T-helper 2 cell (primary cell): ENCODE results near the gene UBAP2L.
A peak's percentile ranks its signal among the peaks of the same experiment; 100 is the strongest.

Experiments used
- DNase-seq, 5 experiments: peaks; one replicate each; pipeline versions ENCODE4 v3.0.0 to v3.0.0-alpha.2; 2012 to 2022
- total RNA-seq, 2 donors: gene quantifications; one replicate each; lab custom pipeline; 2026; lab: John Stamatoyannopoulos, UW

Gene UBAP2L, protein sequence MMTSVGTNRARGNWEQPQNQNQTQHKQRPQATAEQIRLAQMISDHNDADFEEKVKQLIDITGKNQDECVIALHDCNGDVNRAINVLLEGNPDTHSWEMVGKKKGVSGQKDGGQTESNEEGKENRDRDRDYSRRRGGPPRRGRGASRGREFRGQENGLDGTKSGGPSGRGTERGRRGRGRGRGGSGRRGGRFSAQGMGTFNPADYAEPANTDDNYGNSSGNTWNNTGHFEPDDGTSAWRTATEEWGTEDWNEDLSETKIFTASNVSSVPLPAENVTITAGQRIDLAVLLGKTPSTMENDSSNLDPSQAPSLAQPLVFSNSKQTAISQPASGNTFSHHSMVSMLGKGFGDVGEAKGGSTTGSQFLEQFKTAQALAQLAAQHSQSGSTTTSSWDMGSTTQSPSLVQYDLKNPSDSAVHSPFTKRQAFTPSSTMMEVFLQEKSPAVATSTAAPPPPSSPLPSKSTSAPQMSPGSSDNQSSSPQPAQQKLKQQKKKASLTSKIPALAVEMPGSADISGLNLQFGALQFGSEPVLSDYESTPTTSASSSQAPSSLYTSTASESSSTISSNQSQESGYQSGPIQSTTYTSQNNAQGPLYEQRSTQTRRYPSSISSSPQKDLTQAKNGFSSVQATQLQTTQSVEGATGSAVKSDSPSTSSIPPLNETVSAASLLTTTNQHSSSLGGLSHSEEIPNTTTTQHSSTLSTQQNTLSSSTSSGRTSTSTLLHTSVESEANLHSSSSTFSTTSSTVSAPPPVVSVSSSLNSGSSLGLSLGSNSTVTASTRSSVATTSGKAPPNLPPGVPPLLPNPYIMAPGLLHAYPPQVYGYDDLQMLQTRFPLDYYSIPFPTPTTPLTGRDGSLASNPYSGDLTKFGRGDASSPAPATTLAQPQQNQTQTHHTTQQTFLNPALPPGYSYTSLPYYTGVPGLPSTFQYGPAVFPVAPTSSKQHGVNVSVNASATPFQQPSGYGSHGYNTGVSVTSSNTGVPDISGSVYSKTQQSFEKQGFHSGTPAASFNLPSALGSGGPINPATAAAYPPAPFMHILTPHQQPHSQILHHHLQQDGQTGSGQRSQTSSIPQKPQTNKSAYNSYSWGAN
- total RNA-seq: 154 to 208 reads per million in 2 donors

DNA sequence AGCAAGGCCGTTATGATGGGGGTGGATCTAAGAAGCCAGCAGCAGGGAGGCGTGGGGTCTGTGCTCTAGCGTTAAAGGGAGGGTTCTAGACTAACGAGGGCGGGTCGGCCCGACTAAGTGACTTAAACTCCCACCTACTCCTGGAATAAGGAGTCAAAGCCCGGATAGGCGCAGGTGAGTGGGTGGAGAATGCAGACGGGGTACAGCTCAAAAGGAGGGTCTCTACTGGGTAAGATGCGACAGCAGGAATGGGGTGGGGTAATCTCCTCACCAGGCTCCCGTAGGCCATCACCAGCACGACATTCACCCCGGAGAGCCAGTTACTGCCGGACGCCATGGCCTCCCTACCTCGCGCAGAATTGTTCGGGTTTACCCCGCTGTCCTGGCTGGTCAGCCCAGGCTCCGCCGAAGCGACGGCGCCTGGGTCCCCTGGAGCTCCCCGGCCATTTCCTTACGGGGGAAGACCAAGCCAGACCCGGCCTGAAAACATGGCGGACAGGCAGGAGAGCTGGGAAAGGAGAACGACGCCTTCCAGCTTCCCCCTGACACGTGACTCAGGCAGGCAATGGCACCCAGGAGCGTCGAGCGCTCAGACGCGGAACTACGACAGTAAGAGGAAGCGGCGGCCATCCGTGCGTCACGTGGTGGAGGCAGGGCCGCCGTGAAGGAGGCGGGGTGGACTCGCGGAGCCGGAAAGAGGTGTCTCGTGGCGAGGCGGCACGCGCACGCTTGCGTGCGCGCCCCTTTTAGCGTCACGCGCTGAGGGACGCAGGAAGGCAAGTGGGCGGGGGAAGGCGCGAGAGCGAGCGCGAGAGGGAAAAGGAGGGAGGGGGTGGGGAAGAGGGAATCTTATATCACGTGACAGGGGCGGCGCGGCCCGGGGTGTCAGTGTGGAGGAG lies at the start of gene UBAP2L:
TSS of gene UBAP2L (plus strand) at position 885 of the 899 bp plus-strand sequence. CDS start 4,169 bp downstream, outside the sequence.
- DNase-seq: peak; percentile 97 to 100 (median 98)

DNA sequence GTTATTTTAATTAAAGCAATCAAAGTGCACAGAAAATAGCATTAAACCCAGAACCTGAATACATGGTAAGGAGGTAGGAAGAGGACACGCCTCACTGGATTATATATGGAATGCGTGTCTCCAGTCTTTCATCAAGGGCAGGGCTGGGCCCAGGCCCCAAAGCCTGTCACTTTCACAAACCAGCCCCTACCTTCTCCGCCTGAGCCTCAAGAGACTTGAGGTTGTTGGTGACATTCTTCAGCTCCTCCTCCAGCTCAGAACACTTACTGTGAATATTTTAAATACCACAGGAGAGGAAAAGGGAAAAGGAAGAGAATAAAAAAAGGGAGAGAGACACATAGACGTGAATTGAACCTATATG lies 49.6 kb upstream of the UBAP2L start:
- no peak for DNase-seq

DNA sequence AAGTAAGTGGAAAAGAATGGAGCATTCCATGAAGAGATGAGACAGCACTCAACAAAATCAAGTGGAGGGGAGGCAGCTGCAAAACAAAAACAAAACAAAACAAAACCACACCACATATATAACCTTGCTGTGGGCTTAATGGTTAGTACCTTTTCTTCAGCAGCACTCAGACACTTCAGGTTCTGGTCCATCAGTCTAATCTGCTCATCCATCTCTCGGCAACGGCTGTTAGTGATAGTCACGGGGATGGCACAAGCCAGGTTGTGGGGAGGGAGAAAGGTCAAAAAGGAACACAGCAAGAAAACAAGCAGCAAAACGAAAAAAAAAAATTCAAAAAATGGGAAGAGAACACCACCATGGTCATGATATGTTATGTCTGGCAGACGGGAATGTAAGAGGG lies 48.9 kb upstream of the UBAP2L start:
- DNase-seq: no peak

DNA sequence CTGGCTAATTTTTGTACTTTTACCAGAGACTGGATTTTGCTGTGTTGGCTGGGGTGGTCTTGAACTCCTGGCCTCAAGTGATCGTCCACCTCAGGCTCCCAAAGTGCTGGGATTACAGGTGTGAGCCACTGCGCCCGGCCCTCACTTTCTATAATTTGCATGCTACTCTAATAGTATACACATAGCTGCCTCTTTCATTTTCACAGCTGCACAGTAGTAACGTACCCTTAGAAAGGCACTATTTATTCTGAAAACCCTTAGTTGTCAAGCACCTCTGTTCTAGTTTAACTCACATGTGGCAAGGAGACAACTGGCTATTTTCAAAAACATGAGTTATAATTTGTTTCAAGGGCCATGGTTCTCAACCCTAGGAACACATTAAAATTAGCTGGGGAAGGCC lies 46.1 kb upstream of the UBAP2L start:
- no peak for DNase-seq

DNA sequence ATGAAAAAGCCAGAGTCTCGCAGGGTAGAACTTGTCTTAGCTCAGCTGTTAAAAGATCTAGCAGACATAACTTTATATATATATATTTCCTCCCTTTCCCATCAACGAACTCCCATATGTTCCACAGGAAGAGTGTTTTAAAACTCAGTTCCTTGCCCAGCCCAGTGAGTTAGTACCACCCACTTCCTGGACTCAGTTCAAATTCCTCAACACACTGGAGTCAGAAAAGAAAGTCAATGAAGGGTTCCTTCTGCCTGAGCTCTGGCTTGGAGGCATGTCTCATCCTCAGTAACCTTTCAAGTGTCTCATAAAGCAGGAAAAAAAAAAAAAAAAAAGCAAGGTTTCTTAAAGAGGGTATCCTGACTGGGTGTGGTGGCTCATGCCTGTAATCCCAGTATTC lies 44.4 kb upstream of the UBAP2L start:
- DNase-seq: no peak

DNA sequence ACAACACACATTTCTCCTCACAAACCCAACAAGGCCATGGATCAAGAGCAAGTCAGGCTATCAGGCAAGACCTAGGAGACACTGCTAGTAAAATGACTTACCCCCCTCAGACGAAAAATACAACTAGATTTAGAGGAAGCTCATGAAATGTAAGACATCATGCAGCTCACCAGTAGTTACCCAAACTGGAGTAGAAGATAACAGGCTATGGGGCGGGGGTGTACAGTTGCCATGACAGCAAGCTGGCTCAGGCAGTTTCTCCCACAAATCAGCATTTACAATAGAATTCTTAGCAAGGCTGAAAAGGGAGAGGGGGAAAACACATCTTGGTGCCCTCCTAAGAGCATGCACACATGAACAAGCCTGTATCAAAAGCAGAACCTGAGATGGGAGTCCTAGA lies 42.7 kb upstream of the UBAP2L start:
- DNase-seq: no peak

DNA sequence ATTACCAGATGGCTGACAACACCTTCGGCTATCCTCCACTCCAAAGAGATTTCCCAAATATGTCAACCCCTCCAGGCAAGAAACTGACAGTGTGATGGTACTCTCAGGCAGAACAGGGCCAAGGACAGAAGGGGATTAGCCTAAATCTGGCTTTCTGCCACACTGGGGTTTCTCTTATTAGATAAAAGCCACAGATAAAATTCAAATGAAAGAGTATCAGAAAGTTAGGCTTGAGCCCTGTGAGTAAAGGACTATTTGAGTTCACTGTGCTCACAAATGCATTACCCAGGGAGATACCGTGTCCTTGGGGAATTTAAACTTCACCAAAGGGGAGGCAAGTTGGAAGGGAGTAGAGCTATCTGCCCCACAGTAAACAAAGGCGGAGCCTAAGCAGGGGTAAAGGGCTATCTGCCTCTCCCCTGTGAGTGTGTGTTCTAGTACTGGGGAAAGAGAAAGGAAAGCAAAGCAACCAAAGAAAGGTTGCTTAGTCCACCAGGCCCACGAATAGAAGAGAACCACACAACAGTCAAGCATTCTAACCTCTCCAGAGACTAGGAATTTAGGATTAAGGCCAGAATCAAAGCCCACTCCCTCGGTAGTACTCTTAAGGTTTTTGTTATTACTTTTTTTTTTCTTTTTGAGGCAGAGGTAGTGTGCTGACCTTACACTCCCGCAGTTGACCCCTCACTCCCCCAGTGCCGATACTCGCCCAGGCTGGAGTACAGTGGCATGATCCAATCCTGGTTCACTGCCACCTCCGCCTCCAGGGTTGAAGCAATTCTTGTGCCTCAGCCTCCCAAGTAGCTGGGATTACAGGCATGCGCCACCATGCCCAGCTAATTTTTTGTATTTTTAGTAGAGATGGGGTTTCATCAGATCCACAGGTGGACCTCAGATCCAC lies 41.6 kb upstream of the UBAP2L start:
- DNase-seq: peak in 1 of 5 experiments; percentile 36

DNA sequence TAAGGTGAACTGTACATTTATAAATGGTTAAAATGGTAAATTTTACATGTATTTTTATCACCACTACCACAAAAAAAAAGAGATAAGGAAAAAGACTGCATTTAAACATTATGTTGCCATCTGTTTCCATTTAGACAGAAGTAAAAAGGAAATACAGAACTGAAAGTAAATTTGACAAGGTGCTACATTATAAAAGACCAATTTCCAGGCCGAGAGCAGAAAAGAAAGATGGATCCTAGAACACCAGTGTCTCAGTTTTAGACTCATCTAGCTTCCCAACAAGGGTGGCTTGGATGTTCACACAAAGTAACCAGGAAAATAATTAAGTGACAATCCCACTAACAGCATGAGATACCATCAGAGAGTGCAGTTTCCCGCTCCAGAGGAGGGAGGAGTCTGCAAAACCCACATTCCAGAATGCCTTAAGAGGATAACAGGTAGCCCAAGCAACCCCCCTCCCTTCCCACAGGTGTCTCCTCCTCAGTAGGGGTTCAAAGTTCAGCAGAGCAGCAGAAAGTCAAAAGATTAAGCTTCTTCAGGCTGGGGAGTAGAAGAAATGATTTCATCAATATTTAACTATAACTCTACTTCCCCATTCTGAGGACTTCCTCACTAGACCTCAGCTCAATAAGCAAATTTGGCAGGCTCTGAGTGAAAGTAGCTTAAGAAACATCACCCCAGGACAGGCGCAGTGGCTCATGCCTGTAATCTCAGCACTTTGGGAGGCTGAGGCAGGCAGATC lies 40.6 kb upstream of the UBAP2L start:
- DNase-seq: peak in 1 of 5 experiments; percentile 32

DNA sequence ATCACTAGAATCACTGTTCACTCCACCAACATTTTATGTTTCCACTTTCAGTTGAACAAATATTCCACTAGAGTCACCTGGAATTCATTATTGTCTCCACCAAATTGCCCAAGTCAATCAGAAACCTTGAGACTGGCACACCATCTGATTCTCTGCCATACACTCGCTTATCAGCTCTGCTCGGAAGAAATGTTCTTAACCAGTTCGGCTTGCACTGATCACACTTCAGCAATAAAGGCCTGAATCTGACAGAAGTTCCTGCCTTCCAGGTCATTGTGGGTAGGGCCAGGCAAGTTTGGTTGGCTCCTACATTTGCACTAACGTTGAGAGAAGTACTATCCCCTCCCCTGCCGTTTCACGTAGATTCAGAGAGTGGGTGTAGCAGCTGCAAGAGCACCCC lies 38.8 kb upstream of the UBAP2L start:
- no peak for DNase-seq

DNA sequence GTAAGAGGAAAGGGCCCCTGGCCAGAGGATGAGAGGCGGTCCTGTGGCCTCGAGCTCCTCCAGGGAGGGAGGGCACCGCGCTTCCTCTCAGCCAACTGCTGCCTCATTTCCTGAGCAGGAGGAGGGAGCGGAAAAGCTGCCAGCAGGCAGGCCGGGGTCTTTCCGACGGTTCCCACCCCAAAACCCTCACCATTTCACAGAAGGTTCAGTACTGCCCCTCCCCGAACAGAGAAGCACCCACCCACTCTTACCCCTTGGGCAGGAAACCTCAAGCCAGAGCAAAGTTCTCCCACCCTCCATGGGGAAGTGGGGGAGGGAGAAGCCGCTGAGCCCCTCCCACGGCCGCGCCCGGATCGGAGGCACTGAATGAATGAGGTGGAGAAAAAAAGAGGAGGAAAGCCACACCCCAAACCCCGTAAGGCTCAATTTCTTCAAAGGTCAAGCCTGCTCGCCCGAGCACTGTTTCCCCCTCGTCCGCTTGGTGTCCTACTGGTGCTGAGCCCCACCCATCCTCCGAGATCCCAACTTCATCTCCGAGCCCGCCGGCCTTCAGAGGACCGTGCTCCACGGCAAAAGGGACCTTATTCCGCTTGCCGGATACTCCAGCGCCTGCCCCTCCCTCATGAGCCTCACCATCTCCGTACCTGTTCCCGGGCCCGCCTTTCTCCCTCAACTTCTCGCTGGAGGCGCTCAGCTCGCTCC lies 38.3 kb upstream of the UBAP2L start:
- peak; percentile 37 to 93 (median 68) for DNase-seq

DNA sequence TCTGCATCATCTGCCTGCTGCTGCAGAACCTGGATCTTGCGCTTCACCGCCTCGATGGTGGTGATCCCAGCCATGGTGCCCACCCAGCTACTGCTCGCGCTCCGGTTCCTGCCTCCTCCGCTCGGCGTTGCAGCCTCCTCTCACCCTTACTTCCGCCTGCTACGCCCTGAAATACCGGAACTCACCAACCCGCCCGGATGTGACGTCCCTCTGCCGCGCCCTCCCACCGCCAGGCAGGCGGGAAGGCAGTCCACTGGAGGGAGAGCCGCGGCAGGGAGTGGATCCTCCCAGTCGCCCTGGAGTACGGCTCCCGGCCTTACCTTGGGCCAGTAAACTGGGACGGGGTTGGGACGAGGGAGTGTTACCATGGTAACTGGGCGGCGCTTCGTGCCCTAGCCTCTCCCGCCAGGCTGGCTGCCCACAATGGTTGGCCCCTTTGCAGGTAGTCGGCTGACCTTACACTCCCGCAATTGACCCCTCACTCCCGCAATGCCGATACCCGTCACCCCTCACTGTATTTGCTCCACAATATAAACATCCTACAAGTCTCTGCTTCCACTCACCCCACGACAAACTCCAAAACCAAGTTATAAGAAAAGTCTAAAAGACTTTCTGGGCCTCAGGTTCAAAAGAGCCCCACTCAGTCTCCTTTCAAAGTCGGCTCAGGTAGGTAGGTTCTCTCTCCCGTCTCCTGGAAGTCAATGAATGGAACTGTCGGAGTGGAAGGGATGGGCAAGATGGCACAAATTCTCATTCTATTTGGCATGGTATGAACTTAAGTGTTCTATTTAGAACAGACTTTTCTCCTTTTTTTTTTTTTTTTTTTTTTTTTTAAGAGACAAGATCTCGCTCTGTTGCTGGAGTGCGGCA lies 37.5 kb upstream of the UBAP2L start:
- peak; percentile 81 to 96 (median 90) for DNase-seq

DNA sequence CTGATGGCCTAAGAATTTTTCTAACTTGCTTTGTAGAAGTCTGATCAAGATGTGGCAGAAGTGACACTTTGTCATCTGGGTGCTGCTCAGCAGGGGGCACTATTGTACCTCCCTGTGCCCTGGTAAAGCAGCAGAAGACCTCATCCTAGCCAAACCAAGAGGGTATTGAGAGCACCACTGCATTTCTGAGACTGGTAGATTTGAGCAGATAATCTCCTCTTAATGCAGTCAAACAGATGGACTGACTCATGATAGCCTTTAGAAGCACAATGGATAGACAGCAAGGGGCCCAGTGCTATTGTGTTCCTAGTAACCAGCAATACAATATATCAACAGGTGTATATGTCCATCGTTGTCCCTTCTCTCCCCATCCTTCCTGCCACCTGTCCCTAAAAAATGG lies 34.6 kb upstream of the UBAP2L start:
- peak in 4 of 5 experiments; percentile 27 to 81 (median 54) for DNase-seq

DNA sequence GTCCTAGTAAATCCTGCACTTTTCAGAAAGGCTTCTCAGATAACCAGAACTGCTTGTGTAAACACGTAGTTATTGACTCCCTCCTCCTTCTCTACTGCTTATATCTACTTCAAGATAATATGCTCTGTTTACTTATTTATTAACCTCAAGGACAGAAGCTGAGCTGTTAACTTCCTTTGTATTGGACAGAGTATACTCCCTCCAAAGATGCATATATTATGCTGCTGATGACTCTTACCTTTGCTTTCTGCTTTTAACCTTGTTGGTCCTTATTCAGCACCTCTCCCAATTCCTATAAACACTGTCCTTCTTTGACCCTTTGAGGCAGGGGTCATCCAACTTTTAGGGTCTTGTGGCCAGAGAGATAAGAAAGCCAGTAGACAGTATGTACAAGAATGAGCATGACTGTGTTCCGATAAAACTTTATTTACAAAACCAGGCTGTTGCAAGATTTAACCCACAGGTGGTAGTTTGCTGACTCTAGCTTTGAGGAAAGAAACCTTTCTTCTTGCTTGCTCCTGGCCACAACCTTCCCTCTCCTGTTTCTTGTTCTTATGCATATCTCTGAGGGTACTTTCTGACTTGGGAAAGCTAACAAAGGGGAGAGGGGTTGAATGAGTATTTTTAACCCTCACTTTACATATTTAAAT lies 33.8 kb upstream of the UBAP2L start:
- DNase-seq: no peak

DNA sequence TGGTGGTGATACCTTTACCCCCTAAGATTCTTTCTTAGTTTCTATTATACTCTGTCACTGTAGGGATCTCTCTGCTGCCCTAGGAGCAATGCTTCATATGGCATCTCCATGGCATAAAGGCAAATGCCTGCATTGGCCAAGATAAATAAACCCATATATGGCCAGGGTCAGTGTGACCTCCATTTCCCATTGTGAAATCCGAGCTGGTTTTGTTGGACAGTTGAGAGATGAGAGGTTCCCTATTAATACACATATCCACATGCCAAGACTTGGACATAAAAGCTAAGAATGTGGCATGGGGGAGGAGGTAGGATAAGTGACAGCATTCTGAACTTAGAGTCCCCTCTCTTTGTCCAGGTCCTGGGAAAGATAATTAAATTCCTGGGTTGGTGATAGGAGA lies 30.2 kb upstream of the UBAP2L start:
- no peak for DNase-seq

DNA sequence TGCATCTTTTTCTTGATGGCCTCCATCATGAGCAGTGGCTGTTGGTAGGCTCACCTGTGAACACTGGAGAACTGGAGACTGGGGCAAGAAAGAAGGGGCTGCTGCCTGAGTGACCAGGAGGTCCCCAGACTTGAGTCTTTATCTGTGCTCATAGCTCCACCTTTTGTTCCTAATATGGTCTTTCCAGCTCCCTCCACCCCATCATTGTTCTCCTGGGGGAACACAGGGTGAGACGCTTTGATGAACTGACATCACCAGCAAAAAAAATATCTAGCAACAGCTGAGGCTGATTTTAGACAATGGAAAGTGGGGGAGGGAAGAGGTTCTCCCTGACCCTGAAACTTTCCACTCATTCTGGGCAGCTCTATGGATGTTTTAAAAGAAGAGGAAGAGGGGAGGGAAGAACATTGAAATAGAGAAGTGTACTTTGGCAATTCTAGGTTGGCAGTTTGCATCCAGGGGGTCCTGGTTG lies 28.7 kb upstream of the UBAP2L start, which contains the start of gene TPM3:
TSS of gene TPM3 (minus strand) at position 111 of the 472 bp plus-strand sequence. CDS start at position 29, 82 bp downstream.
- DNase-seq: no peak

DNA sequence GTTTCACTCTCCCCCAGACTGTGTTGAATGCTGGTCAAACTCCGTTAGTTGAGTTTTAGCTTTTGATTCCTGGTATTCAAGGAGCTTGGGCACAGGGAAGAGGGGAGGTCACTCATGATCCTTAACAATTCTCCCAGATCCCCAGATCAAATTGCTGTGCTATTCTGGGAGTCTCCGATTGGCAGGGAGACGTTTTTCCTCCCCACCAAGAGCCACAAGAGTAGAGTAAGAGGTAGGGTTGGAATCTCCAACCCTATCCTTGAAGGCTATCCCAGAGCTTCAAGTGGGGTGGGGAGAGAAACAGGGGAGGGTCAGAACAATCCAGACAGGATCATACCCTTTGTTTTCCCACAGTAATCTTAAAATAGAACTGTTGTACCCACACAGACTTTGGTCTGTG lies 28.3 kb upstream of the UBAP2L start:
- DNase-seq: no peak

DNA sequence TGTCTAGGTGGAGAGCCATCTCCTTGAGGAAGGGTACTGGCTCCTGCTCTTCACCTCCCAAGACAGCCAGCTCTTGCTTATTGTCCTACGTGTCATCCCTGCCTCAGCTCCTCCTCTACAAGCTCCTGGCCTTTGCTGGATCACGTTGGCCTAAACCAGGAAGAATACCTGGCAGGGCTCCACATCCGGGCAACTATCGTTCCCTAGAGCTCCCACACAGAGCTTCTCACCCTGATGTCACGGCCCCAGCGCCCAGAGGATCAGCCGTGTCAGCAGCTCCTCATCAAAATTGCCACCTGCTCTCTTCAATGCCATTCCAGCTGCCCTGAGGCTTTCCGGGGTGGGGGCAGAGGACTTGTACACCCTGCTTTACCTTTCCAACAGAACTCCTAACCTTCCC lies 26.9 kb upstream of the UBAP2L start:
- no peak for DNase-seq
